22Rv1 (cell line): ENCODE measurements around the gene MRRF.

ENCODE experiments used
- CTCF ChIP-seq: fragments of 450-650 bp; IDR thresholded peaks from 2 replicates; pipeline ENCODE4 v1.5.1; 2017; ENCODE audit warnings: mild to moderate bottlenecking
- ZFX ChIP-seq: fragments of 450-650 bp; IDR thresholded peaks from 2 replicates; pipeline ENCODE4 v1.6.1; 2017; ENCODE audit warnings: antibody characterized with exemption, borderline replicate concordance

- TF ChIP-seq CTCF (no peak), ZFX (no peak)
Observed at GRCh38 chr9:122307925-122308324, 43.2 kb downstream of the MRRF start.
